CD4-positive, alpha-beta T cell treated with Interleukin-10 for 1 hour (primary cell): Measurements from ENCODE around the gene NCOA6.

Source experiments
- DNase-seq: peaks from one replicate; pipeline ENCODE4 v3.0.0-alpha.2; 2020

Gene NCOA6

GRCh38 chr20:34701405-34702085, 123.9 kb downstream of the NCOA6 start:
- no peak for DNase-seq

GRCh38 chr20:34693414-34693813, 132.0 kb downstream of the NCOA6 start:
- DNase-seq, result no peak

- no peak for DNase-seq
Measured at GRCh38 chr20:34691838-34692237, 133.6 kb downstream of the NCOA6 start.

- DNase-seq, result no peak
Measured at GRCh38 chr20:34689486-34689885, 136.0 kb downstream of the NCOA6 start.

GRCh38 chr20:34683667-34684066, 141.8 kb downstream of the NCOA6 start:
- no peak for DNase-seq

GRCh38 chr20:34680586-34681175, 144.8 kb downstream of the NCOA6 start:
- DNase-seq, result no peak

- peak; percentile 96 for DNase-seq
Measured at GRCh38 chr20:34676642-34677373, 148.6 kb downstream of the NCOA6 start, which contains the start of gene PIGU. TSS of gene PIGU (minus strand) at chr20:34677092. CDS start at chr20:34677085, 7 bp downstream.

- DNase-seq, result no peak
Measured at GRCh38 chr20:34675993-34676641, 149.3 kb downstream of the NCOA6 start.

- no peak for DNase-seq
Measured at GRCh38 chr20:34675561-34675960, 149.9 kb downstream of the NCOA6 start.

GRCh38 chr20:34673412-34673811, 152.0 kb downstream of the NCOA6 start:
- DNase-seq, result no peak

- DNase-seq, result no peak
Measured at GRCh38 chr20:34669094-34669493, 156.4 kb downstream of the NCOA6 start.
